Thoracic aorta (tissue), 2 donors: Measurements from ENCODE around the gene LCOR. TPM values are rescaled to one million over a fixed set of nuclear protein-coding genes. Genes with fewer than 3 reads are reported as not detected.
"Not testable (repeated sequence)": the region's sequence is repeated elsewhere in the genome, so short reads cannot be mapped to it uniquely, and the experiment has no call there.

Source experiments
- ATAC-seq: fragments of 150-250 bp; one replicate; pipeline ENCODE4 v1.8.0; 2017; ENCODE audit warnings: low read depth; ENCODE audit not compliant: insufficient number of reproducible peaks, low FRiP score
- DNase-seq: peaks from one replicate; pipeline ENCODE4 v3.0.0-alpha.2; 2020; ENCODE audit warnings: low spot score
- H3K27ac ChIP-seq, 2 donors: fragments of 200-600 bp; sonication (generic); 1 replicate in 1 of 2; 2 replicates in 1 of 2; pipeline ENCODE4 v1.5.1; 2016; ENCODE audit warnings: mild to moderate bottlenecking in 2 of 2, moderate library complexity in 2 of 2
- H3K27me3 ChIP-seq: fragments of 200-600 bp; sonication (generic); replicated peaks from 2 replicates; pipeline ENCODE4 v1.6.0; 2016; ENCODE audit warnings: mild to moderate bottlenecking; ENCODE audit not compliant: insufficient read depth
- H3K36me3 ChIP-seq: fragments of 200-600 bp; sonication (generic); one replicate; pipeline ENCODE4 v1.5.1; 2016
- H3K4me1 ChIP-seq, 2 donors: fragments of 200-600 bp; sonication (generic); 1 replicate in 1 of 2; 2 replicates in 1 of 2; pipeline versions ENCODE4 v1.5.1 to v1.6.0; 2016; ENCODE audit warnings: low read depth in 2 of 2, mild to moderate bottlenecking in 1 of 2; ENCODE audit not compliant: control insufficient read depth in 1 of 2
- H3K4me3 ChIP-seq: fragments of 200-600 bp; sonication (generic); 2 replicates; pipeline ENCODE4 v1.5.1; 2016; ENCODE audit warnings: mild to moderate bottlenecking
- H3K9me3 ChIP-seq: fragments of 200-600 bp; sonication (generic); 2 replicates; pipeline ENCODE4 v1.5.1; 2016
- CTCF ChIP-seq: fragments of 200-600 bp; sonication (generic); IDR thresholded peaks from one replicate; pipeline ENCODE4 v1.5.1; 2019; ENCODE audit warnings: antibody characterized with exemption
- total RNA-seq, 2 donors: library from RNA; depleted of rRNA; stranded (reverse); fragments of >200 nt; gene quantifications; one replicate each; pipeline versions ENCODE4 v1.1.0 to v1.2.3, GENCODE V29; 2016

Gene LCOR
- total RNA-seq, 2 donors from 2014 or later, result 18.3 to 23.3 TPM

- H3K4me3 ChIP-seq, result no peak overlapping the region
- no peak overlapping the region for H3K27ac ChIP-seq
- TF ChIP-seq CTCF, result no peak
- DNase-seq (no peak), ATAC-seq (no peak)
- H3K9me3 ChIP-seq, result no peaks in the 10 kb centered on the region
- no peaks in the 10 kb centered on the region for H3K4me1 ChIP-seq
- no peaks in the 10 kb centered on the region for H3K27me3 ChIP-seq
- no peaks in the 10 kb centered on the region for H3K36me3 ChIP-seq
These were observed 103.7 kb downstream of the LCOR start for GRCh38 chr10:96935810-96936209.

- H3K4me1 ChIP-seq, H3K27me3 ChIP-seq, ATAC-seq, H3K36me3 ChIP-seq, H3K27ac ChIP-seq, H3K4me3 ChIP-seq, DNase-seq, H3K9me3 ChIP-seq: not testable (repeated sequence)
These were observed 111.1 kb downstream of the LCOR start for GRCh38 chr10:96943161-96943560.

- Histone ChIP-seq H3K36me3 (peaks cover 4% of the 10 kb centered on the region), H3K4me3 (no peak overlapping the region), H3K9me3 (no peaks in the 10 kb centered on the region), H3K27me3 (no peaks in the 10 kb centered on the region), H3K4me1 (no peaks in the 10 kb centered on the region), H3K27ac (no peak overlapping the region)
- ATAC-seq (no peak), DNase-seq (no peak)
- TF ChIP-seq CTCF, result no peak
These were observed 114.9 kb downstream of the LCOR start for GRCh38 chr10:96947036-96947435.

GRCh38 chr10:96949039-96949683 lies 117.1 kb downstream of the LCOR start:
- H3K36me3 ChIP-seq, result peaks cover 4% of the 10 kb centered on the region
- no peak for DNase-seq
- no peaks in the 10 kb centered on the region for H3K9me3 ChIP-seq
- no peak for TF ChIP-seq CTCF
- no peak for ATAC-seq
- H3K27me3 ChIP-seq, result no peaks in the 10 kb centered on the region
- H3K4me1 ChIP-seq, result no peaks in the 10 kb centered on the region
- no peak overlapping the region for H3K27ac ChIP-seq
- H3K4me3 ChIP-seq, result no peak overlapping the region

GRCh38 chr10:96951954-96952353 lies 119.9 kb downstream of the LCOR start:
- H3K36me3 ChIP-seq, result peaks cover 4% of the 10 kb centered on the region
- no peak overlapping the region for H3K4me3 ChIP-seq
- ATAC-seq (no peak), DNase-seq (no peak)
- H3K4me1 ChIP-seq, result no peaks in the 10 kb centered on the region
- TF ChIP-seq CTCF, result no peak
- no peaks in the 10 kb centered on the region for H3K9me3 ChIP-seq
- H3K27me3 ChIP-seq, result no peaks in the 10 kb centered on the region
- H3K27ac ChIP-seq, result no peak overlapping the region

GRCh38 chr10:96955794-96956193 lies 123.7 kb downstream of the LCOR start:
- TF ChIP-seq CTCF, result no peak
- no peak overlapping the region for H3K27ac ChIP-seq
- no peaks in the 10 kb centered on the region for H3K9me3 ChIP-seq
- peaks cover 4 to 10% of the 10 kb centered on the region in 2 donors for H3K4me1 ChIP-seq
- ATAC-seq (no peak), DNase-seq (no peak)
- H3K4me3 ChIP-seq, result no peak overlapping the region
- H3K27me3 ChIP-seq, result no peaks in the 10 kb centered on the region
- no peaks in the 10 kb centered on the region for H3K36me3 ChIP-seq
